ENCODE results near the gene VPS52.
"Not testable (repeated sequence)": the region's sequence is repeated elsewhere in the genome, so short reads cannot be mapped to it uniquely, and the experiment has no call there.

Gene VPS52

GRCh38 chr6:33285214-33285613 lies 13.5 kb upstream of the VPS52 start:
- DNase-seq (ENCODE audit: low read depth in 2 of 3, low spot score in 2 of 3), result not testable (repeated sequence)

- DNase-seq (ENCODE audit: low read depth in 2 of 3, low spot score in 2 of 3), result no peak
Measured at GRCh38 chr6:33280539-33280938, 8.9 kb upstream of the VPS52 start.

- DNase-seq (ENCODE audit: low read depth in 2 of 3, low spot score in 2 of 3), result no peak
Measured at GRCh38 chr6:33279971-33280511, 8.4 kb upstream of the VPS52 start.

- DNase-seq (ENCODE audit: low read depth in 2 of 3, low spot score in 2 of 3), result no peak
Measured at GRCh38 chr6:33279257-33279695, 7.6 kb upstream of the VPS52 start.

- no peak for DNase-seq (ENCODE audit: low read depth in 2 of 3, low spot score in 2 of 3)
Measured at GRCh38 chr6:33278810-33279209, 7.1 kb upstream of the VPS52 start.

- no peak for DNase-seq (ENCODE audit: low read depth in 2 of 3, low spot score in 2 of 3)
Measured at GRCh38 chr6:33278392-33278741, 6.7 kb upstream of the VPS52 start.

- DNase-seq (ENCODE audit: low read depth in 2 of 3, low spot score in 2 of 3), result no peak
Measured at GRCh38 chr6:33277663-33278391, 6.2 kb upstream of the VPS52 start.

- peak; percentile 70 to 82 (median 77) for DNase-seq (ENCODE audit: low read depth in 2 of 3, low spot score in 2 of 3)
Measured at GRCh38 chr6:33276864-33277662, 5.4 kb upstream of the VPS52 start, which contains the start of gene B3GALT4. B3GALT4 (plus strand) TSS chr6:33277123; CDS start chr6:33277420, 297 bp downstream.

- DNase-seq (ENCODE audit: low read depth in 2 of 3, low spot score in 2 of 3), result no peak
Measured at GRCh38 chr6:33276581-33276863, 4.8 kb upstream of the VPS52 start.

GRCh38 chr6:33275795-33276580 lies 4.3 kb upstream of the VPS52 start:
- DNase-seq (ENCODE audit: low read depth in 2 of 3, low spot score in 2 of 3), result not testable (repeated sequence)

- no peak for DNase-seq (ENCODE audit: low read depth in 2 of 3, low spot score in 2 of 3)
Measured at GRCh38 chr6:33273924-33274902, 2.5 kb upstream of the VPS52 start.

- DNase-seq (ENCODE audit: low read depth in 2 of 3, low spot score in 2 of 3), result no peak
Measured at GRCh38 chr6:33273129-33273923, 1.6 kb upstream of the VPS52 start.

GRCh38 chr6:33272275-33273128 lies 826 bp upstream of the VPS52 start:
- no peak for DNase-seq (ENCODE audit: low read depth in 2 of 3, low spot score in 2 of 3)

- no peak for DNase-seq (ENCODE audit: low read depth in 2 of 3, low spot score in 2 of 3)
Measured at GRCh38 chr6:33271117-33271467, 584 bp downstream of the VPS52 start.

- DNase-seq (ENCODE audit: low read depth in 2 of 3, low spot score in 2 of 3), result no peak
Measured at GRCh38 chr6:33264015-33264414, 7.7 kb downstream of the VPS52 start.

GRCh38 chr6:33262490-33262889 lies 9.2 kb downstream of the VPS52 start:
- DNase-seq (ENCODE audit: low read depth in 2 of 3, low spot score in 2 of 3), result not testable (repeated sequence)

GRCh38 chr6:33259032-33259431 lies 12.6 kb downstream of the VPS52 start:
- no peak for DNase-seq (ENCODE audit: low read depth in 2 of 3, low spot score in 2 of 3)

GRCh38 chr6:33254591-33254990 lies 17.1 kb downstream of the VPS52 start:
- no peak for DNase-seq (ENCODE audit: low read depth in 2 of 3, low spot score in 2 of 3)

- DNase-seq (ENCODE audit: low read depth in 2 of 3, low spot score in 2 of 3), result no peak
Measured at GRCh38 chr6:33252759-33253158, 18.9 kb downstream of the VPS52 start.

Measured in activated CD8-positive, alpha-beta memory T cell treated with anti-CD3 and anti-CD28 coated beads for 48 hours (primary cell).